ACHN (cell line): ENCODE data around the gene SETD1B.

Experiments used
- DNase-seq: peaks from one replicate; pipeline ENCODE4 v3.0.0-alpha.2; 2015
- in situ Hi-C: cut with HindIII; loops from 2 replicates; pipeline ENCODE4 v1.10.0; 2017; ENCODE audit warnings: low sequenced_read_pairs, low pct_ligation_motif_present, low pct_unique_long_range_greater_than_20kb

Gene SETD1B

DNA sequence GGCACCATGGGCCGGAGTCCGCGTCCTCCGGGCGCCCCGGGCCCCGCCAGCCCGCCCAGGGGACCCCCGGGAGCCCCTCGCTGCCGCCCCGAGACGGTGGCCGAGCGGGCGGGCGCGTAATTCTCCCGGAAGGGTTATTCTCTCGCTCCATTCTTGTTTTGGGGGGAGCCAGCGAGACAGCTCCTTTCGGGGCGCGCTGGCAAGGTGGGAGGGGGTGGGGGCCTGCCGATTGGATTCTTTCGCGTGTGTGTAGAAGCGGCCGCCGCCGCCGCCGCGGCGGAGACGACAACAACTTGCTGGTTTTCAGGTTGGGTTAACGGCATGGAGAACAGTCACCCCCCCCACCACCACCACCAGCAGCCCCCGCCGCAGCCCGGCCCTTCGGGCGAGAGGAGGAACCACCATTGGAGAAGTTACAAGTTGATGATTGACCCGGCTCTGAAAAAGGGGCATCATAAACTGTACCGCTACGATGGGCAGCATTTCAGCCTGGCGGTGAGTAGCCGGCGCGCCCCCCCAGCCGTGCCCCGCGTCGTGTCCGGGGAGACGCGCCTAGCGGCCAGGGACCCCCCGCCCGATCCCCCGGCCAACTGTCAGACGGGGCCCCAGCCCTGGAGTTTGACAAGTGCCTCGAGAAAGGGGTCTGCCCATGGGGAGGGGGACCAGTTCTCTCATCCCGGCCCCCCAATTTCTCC lies 755 bp downstream of the SETD1B start:
- peak; percentile 78 for DNase-seq
- in situ Hi-C loops, result no loop called here

GRCh38 chr12:121805171-121806008 lies 1.6 kb downstream of the SETD1B start:
- DNase-seq, result no peak
- in situ Hi-C loops, result no loop called here

DNA sequence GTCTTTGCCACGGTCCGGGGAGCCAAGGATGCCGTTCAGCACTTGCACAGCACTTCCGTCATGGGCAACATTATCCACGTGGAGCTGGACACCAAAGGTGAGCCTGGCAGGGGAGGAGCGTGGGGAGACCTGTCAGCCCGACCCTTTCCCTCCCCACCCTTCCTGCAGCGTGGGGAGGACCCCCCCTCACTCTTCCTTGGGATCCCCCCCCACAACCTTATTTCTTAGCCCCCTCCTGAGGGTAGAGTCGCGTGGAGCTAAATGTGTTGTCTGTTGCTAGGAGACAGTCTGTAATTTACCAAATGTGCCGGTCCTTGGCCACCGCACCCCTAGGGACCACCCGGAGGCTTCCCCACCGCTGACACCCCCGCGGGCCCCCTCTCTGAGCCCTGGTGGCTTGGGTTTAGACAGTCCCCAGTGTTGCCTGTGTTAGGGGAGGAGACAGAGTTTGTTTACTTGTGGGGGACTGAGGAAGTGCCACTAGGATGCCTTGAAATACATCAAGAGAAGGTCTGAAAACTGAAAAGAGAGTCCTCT lies 2.3 kb downstream of the SETD1B start:
- DNase-seq, result no peak
- in situ Hi-C loops, result no loop called here

DNA sequence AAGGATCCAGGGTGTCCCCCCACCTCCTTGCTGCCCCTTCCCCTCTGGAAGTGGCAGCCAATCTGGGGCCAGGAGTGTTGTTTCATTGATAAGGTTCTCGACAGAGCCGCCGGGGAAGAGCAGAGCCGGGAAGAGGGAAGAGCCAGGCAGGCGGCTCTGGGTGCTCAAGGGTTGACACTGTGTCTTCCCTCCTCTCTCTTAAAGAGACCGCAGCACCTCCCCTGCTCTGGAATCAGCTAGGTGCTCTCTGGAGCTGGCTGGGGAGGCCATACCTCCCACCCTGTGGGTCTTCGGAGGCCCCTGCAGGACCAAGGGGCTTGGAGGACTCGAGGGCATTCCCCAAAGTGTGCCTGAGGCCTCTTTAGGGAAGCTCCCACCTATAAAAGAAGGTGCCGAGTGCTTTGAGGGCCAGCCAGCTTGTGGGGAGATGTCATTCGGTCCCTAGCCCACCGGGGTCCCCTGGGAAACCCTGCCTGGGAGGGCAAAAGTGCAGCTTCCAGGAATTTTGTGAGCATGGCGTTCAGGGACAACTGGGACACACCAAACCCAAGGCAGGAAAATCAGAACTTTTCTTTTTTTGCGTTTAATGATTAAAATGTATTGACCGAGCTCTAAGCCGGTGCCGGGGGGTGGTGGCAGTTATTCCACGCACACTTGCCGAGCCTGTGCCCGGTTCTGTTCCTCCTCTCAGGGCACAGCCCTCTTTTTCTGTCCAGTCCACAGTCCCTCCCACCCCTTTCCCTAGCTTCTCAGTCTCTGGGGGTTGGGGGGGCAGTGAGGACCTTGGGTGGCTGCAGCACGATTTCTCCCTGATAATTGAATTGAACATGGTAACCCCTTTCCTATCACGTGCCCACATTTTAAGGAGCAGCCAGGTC lies 3.0 kb downstream of the SETD1B start:
- in situ Hi-C loops, result no loop called here
- no peak for DNase-seq

GRCh38 chr12:121807642-121808347 lies 4.0 kb downstream of the SETD1B start:
- DNase-seq, result no peak
- in situ Hi-C loops, result no loop called here

- in situ Hi-C loops, result no loop called here
- no peak for DNase-seq
Measured at GRCh38 chr12:121808623-121809022, 4.8 kb downstream of the SETD1B start.

- no peak for DNase-seq
- in situ Hi-C loops, result no loop called here
Measured at GRCh38 chr12:121809712-121810116, 5.9 kb downstream of the SETD1B start.

DNA sequence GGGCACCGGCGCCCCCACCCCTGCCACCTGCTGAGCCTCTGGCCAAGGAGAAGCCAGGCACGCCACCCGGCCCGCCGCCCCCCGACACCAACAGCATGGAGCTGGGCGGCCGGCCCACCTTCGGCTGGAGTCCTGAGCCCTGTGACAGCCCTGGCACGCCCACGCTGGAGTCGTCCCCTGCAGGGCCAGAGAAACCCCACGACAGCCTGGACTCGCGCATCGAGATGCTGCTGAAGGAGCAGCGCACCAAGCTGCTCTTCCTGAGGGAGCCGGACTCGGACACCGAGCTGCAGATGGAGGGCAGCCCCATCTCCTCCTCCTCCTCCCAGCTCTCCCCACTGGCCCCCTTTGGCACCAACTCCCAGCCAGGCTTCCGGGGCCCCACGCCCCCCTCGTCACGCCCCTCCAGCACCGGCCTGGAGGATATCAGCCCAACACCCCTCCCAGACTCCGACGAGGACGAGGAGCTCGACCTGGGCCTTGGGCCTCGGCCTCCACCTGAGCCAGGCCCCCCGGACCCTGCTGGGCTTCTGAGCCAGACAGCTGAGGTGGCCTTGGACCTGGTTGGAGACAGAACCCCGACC lies 6.5 kb downstream of the SETD1B start:
- no peak for DNase-seq
- in situ Hi-C loops, result no loop called here

DNA sequence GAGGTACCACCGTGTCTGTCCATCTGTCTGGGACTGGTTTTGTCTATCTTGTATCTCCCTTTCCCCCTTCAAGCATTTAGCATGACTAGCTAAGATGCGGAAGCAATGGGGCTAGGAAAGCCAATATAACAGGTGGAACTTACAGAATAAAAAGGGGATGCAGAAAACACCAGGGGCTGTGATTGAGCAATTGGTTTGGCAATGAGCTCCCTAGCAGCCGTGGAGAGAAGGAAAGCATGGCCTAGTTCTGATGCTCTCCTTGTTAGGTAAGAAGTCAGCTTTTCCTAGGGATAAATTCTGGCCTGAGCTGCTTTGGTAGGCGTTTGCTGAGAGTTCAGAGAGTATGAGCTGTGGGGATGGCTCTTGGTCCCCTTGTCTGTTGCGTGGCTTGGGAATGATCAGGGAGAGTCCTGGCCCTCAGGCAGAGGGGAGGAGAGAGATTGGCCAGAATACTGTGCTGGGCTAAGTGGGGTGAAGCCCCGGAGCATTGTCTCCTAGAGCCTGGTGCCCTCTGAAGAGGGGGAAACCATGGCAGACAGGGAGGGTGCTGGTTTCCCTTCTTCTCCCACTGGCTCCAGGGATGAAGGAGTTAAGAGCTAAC lies 7.1 kb downstream of the SETD1B start:
- DNase-seq, result no peak

DNA sequence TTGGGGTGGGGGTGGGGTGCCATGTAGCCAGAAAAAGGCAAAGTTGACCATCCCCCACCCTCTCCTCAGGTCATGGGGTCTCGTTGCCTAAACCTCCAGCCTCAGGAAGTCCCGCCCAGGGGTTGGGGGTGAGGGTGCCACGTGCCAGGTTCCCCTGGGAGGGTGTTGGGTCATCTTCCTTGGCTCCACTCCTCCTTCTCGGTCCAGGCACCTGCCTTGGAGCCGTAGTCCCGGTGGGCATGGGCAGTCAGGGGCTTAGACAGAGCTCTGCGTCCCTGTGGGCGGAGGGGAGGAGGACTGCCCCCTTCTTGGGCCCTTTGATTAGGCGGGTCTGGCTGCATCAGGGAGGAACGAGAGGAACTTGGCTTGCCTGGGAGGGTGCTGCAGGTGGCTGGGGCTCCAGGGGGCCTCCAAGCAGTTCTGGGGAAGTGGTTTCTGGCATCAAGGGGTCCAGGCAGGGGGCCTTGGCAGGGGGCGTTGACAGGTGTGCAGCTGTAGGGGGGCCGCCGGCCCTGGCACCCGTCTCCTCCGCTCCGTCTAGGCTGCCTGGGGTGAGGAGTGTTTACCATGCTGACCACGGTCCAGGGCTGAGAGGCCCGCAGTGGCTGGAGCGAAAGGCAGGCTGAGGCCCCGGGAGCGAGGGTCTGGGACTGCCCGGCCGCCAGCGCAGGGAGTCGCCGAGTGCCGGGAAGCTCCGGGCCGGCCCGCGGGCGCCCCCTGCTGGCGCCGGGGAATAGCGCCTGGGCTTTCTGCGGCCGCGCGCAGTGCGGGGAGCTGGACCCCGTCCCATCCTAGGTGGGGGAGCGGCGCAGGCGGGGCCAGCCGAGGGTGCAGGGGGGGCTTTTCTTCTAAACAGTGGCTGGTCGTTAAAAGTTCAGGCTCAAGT lies 7.9 kb downstream of the SETD1B start:
- in situ Hi-C loops, result no loop called here
- DNase-seq, result peak; percentile 80

More for the DNA sequence above, 7.1 kb downstream of the SETD1B start:
- in situ Hi-C loops, result no loop called here

GRCh38 chr12:121812320-121812871 lies 8.6 kb downstream of the SETD1B start:
- peak; percentile 74 for DNase-seq

GRCh38 chr12:121812921-121813896 lies 9.4 kb downstream of the SETD1B start:
- DNase-seq, result no peak
- in situ Hi-C loops, result no loop called here

More at GRCh38 chr12:121812320-121812871, 8.6 kb downstream of the SETD1B start:
- in situ Hi-C loops, result no loop called here

DNA sequence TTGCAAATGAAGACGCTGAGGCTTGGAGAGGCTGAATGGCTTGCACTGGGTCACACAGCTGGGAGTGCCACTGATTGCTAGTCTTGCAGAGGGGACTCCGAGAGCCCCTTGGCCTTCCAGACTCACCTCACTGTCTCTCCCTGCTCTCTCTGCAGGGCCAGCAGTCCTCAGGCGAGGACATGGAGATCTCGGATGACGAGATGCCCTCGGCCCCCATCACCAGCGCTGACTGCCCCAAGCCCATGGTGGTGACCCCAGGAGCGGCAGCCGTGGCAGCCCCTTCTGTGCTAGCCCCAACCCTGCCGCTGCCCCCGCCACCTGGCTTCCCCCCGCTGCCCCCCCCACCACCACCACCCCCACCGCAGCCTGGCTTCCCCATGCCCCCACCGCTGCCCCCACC lies 10.1 kb downstream of the SETD1B start:
- no peak for DNase-seq
- in situ Hi-C loops, result no loop called here

- in situ Hi-C loops, result no loop called here
- no peak for DNase-seq
Measured at GRCh38 chr12:121814429-121815119, 10.8 kb downstream of the SETD1B start.

DNA sequence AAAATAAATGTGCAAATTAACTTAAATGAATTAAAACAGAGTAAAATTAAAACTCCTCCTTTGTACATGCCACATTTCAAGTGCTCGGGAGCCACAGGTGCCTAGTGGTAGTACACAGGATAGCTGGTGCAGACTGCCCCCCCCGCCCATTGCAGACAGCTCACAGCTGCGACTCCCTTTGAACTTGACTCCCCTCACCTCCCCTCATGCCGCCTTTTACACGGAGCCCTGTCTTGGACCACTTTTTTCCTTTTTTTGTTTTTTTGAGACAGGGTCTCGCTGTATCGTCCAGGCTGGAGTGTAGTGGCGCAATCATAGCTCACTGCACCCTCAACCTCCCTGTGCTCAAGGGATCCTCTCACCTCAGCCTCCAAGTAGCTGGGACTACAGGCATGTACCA lies 11.5 kb downstream of the SETD1B start:
- in situ Hi-C loops, result no loop called here
- DNase-seq, result no peak
